ENCODE measurements around the gene EIF4G1. TPM values are rescaled to one million over a fixed set of nuclear protein-coding genes. Genes with fewer than 3 reads are reported as not detected.
A peak's percentile ranks its signal among the peaks of the same experiment; 100 is the strongest.

The EIF4G1 gene
- total and polyA plus RNA-seq, 2 donors (not counting 3 experiments of a cell fraction or from before 2014, with no cell fraction given): 355 to 532 TPM

GRCh38 chr3:184305577-184305976 lies 8.8 kb upstream of the EIF4G1 start:
- no peak overlapping the region for H2AFZ ChIP-seq (ENCODE audit: low read depth, low read length)
- intact Hi-C loops (cut with micrococcal nuclease) (no loop called here), dilution Hi-C loops (cut with MboI; ENCODE audit: extremely low pct_ligation_motif_present, low sequenced_read_pairs) (no loop called here)
- no peak overlapping the region for H3K9ac ChIP-seq (replicated peaks; ENCODE audit: extremely low read depth, insufficient read depth, low read length)
- no peaks in the 10 kb centered on the region for H3K27me3 ChIP-seq (ENCODE audit: control insufficient read depth in 2 of 2, insufficient read depth in 2 of 2, low read length in 2 of 2)
- H3K9me1 ChIP-seq (replicated peaks; ENCODE audit: control insufficient read depth, extremely low read depth, insufficient read depth, low read length): no peaks in the 10 kb centered on the region
- ChIA-PET CTCF (interaction anchor here (0.5 to 2.3 kb wide), 8 partner anchors 10 to 239 kb away, joined by 3 to 10 read pairs (median 4); partner anchors contain the start of gene FAM131A), POLR2A (no interaction called here)
- no peaks in the 10 kb centered on the region for H3K9me3 ChIP-seq (replicated peaks; ENCODE audit: control insufficient read depth, insufficient read depth, low read length)
- peaks cover 44 to 53% of the 10 kb centered on the region in 2 experiments for H3K36me3 ChIP-seq (ENCODE audit: control insufficient read depth in 2 of 2, extremely low read depth in 1 of 2, insufficient read depth in 2 of 2, low read length in 2 of 2)
- no peak for TF ChIP-seq POLR2A (IDR thresholded peaks at IDR 0.05; ENCODE audit: low read depth, low read length)
- TF ChIP-seq JUN (IDR thresholded peaks at IDR 0.05; ENCODE audit: borderline replicate concordance, insufficient read depth, insufficient read length, low read depth): no peak
- TF ChIP-seq EZH2 (IDR thresholded peaks at IDR 0.05; ENCODE audit: borderline replicate concordance, low read depth, low read length, severe bottlenecking): no peak
- no peak for TF ChIP-seq POLR2AphosphoS5 (IDR thresholded peaks at IDR 0.05; ENCODE audit: insufficient read depth, low read depth, low read length)
- no peak for TF ChIP-seq MAX (IDR thresholded peaks at IDR 0.05; ENCODE audit: insufficient read depth, insufficient read length)
- TF ChIP-seq CTCF (IDR thresholded peaks at IDR 0.05; ENCODE audit: extremely low read depth in 1 of 2, insufficient read depth in 1 of 2, low read depth in 1 of 2, low read length in 2 of 2): peak; percentile 23 to 29
- TF ChIP-seq MYC (IDR thresholded peaks at IDR 0.05; ENCODE audit: low read depth, low read length): no peak
- TF ChIP-seq GATA2 (IDR thresholded peaks at IDR 0.05; ENCODE audit: insufficient read depth, insufficient read length, low read depth, low read length): no peak
- FAIRE-seq (peak; percentile 55), DNase-seq (ENCODE audit: low read depth, low spot score) (peak; percentile 42)
- H4K20me1 ChIP-seq (replicated peaks; ENCODE audit: control insufficient read depth, extremely low read depth, insufficient read depth, low read length): no peaks in the 10 kb centered on the region
- peaks cover 39% of the 10 kb centered on the region for H3K79me2 ChIP-seq (ENCODE audit: control insufficient read depth, insufficient read depth, low read length)
- H3K4me1 ChIP-seq (ENCODE audit: control insufficient read depth, extremely low read depth, insufficient read depth, low read length): peaks cover 3% of the 10 kb centered on the region
- no TSS peak for BruUV-seq (replicated peaks)
- H3K27ac ChIP-seq (ENCODE audit: insufficient read depth, low read depth, low read length): no peak overlapping the region
- no peak overlapping the region for H3K4me3 ChIP-seq (replicated peaks in 1 of 3; ENCODE audit: insufficient read depth in 1 of 3, low read depth in 1 of 3, low read length in 3 of 3)
- H3K4me2 ChIP-seq (ENCODE audit: insufficient read depth, low read length): no peak overlapping the region
